RPMI7951 (cell line): ENCODE data around the gene SMTNL1. TPM values are rescaled to one million over a fixed set of nuclear protein-coding genes. Genes with fewer than 3 reads are reported as not detected.
"Not testable (repeated sequence)": the region's sequence is repeated elsewhere in the genome, so short reads cannot be mapped to it uniquely, and the experiment has no call there.

ENCODE experiments used
- DNase-seq: peaks from one replicate; pipeline ENCODE4 v3.0.0-alpha.2; 2012; ENCODE audit warnings: low read depth
- total RNA-seq: library from RNA; depleted of rRNA; stranded (reverse); fragments of >200 nt; shearing (Covaris generic); gene quantifications from 2 replicates; pipeline ENCODE4 v1.2.3, GENCODE V29; 2014

SMTNL1 gene
- total RNA-seq, 1 experiment from 2014 or later: not detected

DNA sequence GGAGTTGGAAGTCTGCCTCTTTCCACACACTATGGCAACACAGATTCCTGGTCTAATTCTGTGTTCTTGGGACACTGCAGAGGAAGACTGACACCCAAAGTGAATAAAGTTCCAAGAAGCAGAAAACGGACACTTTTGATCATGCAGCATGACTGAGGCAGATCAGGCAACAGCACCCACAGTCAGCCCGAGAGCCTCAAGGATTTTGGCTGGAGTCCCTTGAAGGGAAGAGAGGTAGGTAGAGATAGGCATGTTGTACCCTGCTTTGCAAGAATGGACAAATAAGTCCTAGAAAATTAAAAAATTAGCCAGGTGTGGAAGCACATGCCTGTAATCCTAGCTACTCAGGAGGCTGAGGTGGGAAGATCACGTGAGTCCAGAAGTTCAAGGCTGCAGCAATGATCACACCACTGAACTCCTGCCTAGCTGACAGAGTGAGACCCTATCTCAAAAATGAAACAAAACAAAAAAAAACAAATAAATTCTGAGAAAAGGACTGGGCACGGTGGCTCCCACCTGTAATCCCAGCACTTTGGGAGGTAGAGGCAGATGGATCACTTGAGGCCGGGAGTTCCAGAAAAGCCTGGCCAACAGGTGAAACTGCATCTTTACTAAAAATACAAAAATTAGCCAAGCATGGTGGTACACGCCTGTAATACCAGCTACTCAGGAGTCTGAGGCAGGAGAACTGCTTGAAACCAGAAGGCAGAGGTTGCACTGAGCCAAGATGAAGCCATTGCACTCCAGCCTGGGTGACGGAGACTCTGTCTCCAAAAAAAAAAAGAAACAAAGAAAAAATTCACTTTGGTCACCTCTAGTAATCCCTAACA lies 28.8 kb upstream of the SMTNL1 start:
- DNase-seq: no peak

DNA sequence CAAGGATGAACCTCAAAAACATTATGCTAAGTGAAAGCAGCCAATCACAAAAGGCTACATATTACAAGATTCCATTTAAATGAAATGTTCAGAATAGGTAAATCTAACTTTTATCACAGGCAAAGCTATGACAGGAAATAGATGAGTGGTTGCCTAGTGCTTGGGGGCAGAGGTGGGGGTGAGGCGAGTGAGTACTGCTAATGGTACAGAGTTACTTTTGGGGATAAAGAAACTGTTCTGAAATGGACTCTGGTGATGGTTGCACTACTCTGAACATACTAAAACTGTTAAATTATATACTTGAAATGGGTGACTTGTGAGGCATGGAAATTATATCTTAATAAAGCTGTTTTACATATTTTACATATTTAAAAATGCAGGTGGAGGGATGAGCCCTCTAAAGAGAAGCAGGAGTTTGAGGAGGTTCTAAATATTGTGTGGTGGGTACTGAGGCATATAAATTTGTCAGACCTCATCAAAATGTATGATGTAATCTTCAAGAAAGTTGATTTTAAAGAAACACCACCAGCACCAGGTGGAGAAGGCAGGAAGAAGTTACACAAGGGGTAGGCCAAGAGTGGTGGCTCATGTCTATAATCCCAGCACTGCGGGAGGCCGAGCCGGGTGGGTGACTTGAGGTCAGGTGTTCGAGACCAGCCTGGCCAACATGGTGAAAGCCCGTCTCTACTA lies 25.5 kb upstream of the SMTNL1 start:
- no peak for DNase-seq

DNA sequence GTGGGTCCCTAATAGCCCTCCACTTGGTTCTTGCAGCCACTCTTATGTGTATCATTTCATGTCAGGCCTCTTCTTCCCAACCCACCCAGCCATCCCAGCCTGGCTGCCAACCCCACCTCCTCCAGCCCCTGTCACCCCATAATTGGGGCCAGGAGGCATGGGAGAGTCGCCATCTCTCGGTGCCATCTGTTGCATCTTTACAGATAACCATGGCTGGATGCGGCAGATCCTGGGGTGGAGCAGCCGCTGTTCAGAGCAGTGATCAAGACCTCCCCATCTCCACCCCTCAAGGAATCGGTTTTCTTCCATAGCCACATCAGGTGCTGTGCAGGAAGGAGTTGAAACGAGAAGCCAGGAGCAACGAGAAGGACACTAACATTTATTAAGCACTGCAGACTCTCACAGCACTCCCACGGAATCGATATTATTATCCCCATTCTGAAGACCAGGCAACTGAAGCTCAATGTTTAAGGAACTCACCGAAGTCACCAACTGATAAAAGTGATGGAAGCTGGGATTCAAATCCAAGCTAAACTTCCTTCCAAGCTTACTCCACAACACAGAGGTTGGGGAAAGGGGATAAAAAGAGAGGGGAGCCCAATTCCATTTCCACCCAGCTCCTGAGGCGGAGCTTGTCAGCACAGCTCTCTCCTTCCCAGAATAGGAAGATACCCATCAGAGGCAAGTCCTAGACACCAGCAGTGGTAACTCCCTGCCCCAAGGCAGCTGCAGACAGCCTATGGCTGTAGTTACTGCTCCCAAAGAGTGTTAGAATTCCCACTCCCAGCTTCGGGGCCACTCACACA lies 24.5 kb upstream of the SMTNL1 start:
- DNase-seq: no peak

DNA sequence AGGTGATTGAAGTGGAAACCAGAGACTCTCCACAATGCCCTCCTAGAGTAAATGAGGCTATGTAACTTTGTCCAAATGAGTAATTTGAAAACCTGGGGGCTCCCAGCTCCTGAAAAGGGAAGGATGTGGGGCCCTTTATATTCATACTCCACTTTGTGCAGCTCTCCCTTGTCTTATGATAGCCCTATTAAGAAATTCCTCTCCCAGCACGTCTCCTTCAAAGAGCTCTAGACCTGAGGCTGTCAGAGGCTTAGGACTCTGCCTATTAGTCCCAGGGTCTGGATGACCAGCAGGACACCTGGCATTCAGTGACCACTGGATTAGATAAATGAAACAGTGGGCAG lies 24.0 kb upstream of the SMTNL1 start:
- DNase-seq: no peak

DNA sequence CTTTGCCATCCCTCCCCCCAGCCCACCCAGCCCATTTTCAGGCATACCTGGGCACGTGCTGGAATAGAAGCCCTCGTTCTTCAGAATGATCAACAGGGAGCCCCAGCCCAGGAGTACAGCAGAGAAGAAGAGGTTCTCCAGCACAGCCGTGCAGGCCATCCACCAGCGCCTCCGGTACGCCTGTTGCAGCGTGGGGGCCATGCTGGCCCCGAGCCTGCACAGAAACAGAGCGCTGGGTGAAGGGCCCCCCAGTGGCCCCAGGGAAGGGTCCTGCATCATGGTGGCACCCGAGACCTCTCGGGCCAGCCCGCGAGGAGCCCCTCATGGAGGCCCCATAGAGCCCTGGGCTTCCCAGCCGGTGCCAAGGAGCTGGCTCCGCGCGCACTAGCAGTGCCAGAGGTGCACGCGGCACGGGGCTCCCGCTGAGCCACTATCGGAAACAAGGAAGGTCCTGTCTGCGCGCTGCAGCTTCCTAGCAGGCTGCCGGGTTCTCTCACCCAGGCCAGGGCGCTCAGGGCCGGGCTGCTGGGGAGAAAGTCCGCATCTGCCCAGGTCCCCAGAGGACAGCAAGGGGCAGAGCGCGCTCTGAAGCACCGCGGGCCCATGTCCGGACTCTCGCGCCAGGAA lies 23.4 kb upstream of the SMTNL1 start:
- peak; percentile 37 for DNase-seq

- peak; percentile 40 for DNase-seq
Observed at GRCh38 chr11:57514538-57515331, 22.7 kb upstream of the SMTNL1 start.

GRCh38 chr11:57515332-57516060 lies 21.9 kb upstream of the SMTNL1 start, which contains the start of gene SLC43A1:
TSS of gene SLC43A1 (minus strand) at chr11:57515702. CDS start at chr11:57514111, 1,591 bp downstream.
- peak; percentile 62 for DNase-seq

DNA sequence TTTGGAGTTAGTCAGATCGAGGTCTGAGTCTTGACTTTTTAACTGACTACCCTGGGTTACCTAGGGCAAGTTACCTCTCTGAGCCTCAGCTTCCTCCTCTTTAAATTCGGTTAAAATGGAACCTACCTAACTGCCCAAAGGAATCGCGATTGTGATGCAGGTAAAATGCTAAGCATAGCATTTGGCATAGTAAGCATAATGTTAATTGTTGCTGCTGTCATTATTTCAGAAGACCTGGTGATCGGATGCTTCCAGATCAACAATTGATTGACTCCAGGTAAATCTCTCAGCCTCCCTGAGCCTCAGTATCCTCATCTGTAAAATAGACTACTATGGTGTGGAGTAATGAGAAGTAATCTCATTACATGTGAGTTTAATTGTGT lies 21.3 kb upstream of the SMTNL1 start:
- no peak for DNase-seq

DNA sequence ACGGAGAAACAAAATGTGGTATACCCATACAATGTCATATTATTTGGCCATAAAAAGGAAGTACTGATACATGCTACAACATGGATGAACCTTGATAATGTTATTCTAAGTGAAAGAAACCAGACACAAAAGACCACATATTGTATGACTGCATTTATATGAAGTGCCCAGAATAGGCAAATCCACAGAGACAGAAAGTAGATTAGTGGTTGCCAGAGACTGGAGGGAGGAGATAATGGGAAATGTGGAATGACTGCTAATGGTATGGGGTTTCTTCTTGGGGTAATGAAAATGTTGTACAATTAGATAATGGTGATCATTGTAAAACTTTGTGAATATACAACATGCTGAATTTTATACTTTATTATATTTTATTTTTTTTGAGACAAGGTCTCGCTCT lies 16.3 kb upstream of the SMTNL1 start:
- DNase-seq: no peak

- no peak for DNase-seq
Observed at GRCh38 chr11:57523419-57523818, 14.0 kb upstream of the SMTNL1 start.

- DNase-seq: peak; percentile 43
Observed at GRCh38 chr11:57527056-57527631, 10.3 kb upstream of the SMTNL1 start.

- DNase-seq: no peak
Observed at GRCh38 chr11:57529012-57529411, 8.4 kb upstream of the SMTNL1 start.

GRCh38 chr11:57530215-57530595 lies 7.2 kb upstream of the SMTNL1 start:
- DNase-seq: no peak

DNA sequence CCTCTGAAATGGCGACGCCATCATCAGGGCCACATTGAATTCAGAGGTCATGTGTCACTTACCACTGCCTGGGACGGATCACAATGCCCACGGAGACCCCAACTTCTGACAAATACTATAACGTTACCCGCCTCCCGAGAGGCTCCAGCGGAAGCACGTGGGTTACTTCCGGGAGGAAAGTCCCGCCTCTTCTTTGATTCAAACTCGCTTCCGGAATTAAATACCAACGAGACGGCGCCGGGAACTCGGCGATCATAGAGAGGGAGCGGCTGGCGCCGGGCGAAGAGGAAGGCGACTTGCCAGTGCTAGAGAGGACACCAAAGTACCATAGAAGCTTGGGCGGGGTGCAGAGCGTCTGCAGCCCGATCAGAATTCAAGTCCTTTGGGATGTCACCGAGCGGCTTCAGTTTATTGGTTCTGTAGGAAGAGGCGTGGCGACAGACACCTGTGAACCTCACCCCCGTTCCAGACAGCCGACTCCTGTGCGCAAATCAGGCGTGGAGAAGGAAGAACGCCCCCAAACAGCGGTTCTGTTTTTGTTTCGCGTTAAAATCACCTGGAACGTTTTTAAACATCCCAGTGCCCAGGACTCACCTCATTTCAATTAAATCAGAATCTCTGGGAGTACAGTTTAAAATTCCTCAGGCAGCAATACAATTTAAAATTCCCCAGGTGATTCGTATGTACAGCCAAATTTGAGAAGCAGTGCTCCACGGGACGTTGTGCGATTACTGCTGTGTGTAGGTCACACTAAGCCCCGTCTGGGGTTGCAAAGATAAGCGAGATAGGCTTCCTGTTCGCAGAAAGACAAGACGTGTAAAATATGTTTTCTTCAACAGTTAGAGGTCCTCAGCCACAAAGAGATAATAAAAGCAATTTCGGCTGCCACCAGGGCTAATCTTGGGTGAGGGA lies 6.5 kb upstream of the SMTNL1 start, which contains the start of gene TIMM10:
Gene TIMM10, minus strand, starts transcription at position 159 of the 912 bp plus-strand sequence. CDS start 565 bp downstream, outside the sequence.
- DNase-seq: peak; percentile 97

DNA sequence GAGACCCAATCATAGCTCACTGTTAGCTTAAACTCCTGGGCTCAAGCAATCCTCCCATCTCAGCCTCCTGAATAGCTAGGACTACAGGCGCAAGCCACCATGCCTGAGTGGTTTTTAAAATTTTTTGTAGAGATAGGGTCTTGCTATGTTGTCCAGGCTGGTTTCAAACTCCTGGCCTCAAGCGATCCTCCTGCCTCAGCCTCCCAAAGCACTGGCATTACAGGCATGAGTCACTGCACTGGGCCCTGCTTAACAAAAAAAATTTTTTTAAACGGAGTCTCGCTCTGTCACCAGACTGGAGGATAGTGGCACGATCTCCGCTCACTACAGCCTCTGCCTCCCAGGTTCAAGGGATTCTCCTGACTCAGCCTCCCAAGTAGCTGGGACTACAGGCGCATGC lies 2.9 kb upstream of the SMTNL1 start:
- not testable (repeated sequence) for DNase-seq

- DNase-seq: peak; percentile 10
Observed at GRCh38 chr11:57539342-57539741, 1.9 kb downstream of the SMTNL1 start.

GRCh38 chr11:57541169-57541568 lies 3.8 kb downstream of the SMTNL1 start:
- no peak for DNase-seq

DNA sequence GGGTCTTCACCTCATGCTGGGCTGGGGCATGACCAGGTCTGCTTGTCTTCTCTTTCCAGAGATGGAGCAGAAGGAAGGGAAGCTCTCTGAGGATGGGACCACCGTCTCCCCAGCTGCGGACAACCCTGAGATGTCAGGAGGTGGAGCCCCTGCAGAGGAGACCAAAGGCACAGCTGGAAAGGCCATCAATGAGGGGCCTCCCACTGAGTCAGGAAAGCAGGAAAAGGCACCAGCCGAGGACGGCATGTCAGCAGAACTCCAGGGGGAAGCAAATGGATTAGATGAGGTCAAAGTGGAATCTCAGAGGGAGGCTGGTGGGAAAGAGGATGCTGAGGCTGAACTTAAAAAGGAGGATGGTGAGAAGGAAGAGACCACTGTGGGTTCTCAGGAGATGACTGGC lies 5.2 kb downstream of the SMTNL1 start:
- DNase-seq: no peak

GRCh38 chr11:57543593-57543992 lies 6.2 kb downstream of the SMTNL1 start:
- DNase-seq: no peak
